Measurements from ENCODE around the gene OSER1. TPM values are rescaled to one million over a fixed set of nuclear protein-coding genes. Genes with fewer than 3 reads are reported as not detected.

The OSER1 gene
- total and polyA plus RNA-seq, 9 of the 15 experiments (the other 6 are each of a cell fraction or from before 2014, with no cell fraction given), result 15.5 to 57.3 (median 19.9) TPM

GRCh38 chr20:44204156-44204831 lies 6.3 kb downstream of the OSER1 start (continued):
- TF ChIP-seq SIRT6 (IDR thresholded peaks at IDR 0.05; ENCODE audit: low read depth, low read length) (no peak), ZNF445 (CRISPR knock-in tag; IDR thresholded peaks at IDR 0.05; ENCODE audit: low read depth) (no peak), ZNF263 (CRISPR knock-in tag; IDR thresholded peaks at IDR 0.05; ENCODE audit: borderline replicate concordance) (no peak), ZBTB8A (IDR thresholded peaks at IDR 0.05; ENCODE audit: partially characterized antibody) (no peak), PTBP1 (IDR thresholded peaks at IDR 0.05; ENCODE audit: low read depth, low read length) (no peak), CHD2 (IDR thresholded peaks at IDR 0.05; ENCODE audit: low read depth, low read length) (no peak), IRF2 (CRISPR knock-in tag; IDR thresholded peaks at IDR 0.05) (no peak), JUN (IDR thresholded peaks at IDR 0.05; ENCODE audit: borderline replicate concordance, low read depth, low read length) (peak; percentile 68), JUN (CRISPR knock-in tag; IDR thresholded peaks at IDR 0.05; ENCODE audit: borderline replicate concordance) (no peak), HEY1 (CRISPR knock-in tag; IDR thresholded peaks at IDR 0.05; ENCODE audit: borderline replicate concordance) (no peak), THRAP3 (IDR thresholded peaks at IDR 0.05; ENCODE audit: borderline replicate concordance) (no peak), SMARCA4 (IDR thresholded peaks at IDR 0.05) (peak; percentile 90), SIX5 (IDR thresholded peaks at IDR 0.05; ENCODE audit: borderline replicate concordance in 1 of 2, insufficient read depth in 1 of 2, low read depth in 1 of 2, low read length in 2 of 2) (no peak), TFE3 (CRISPR knock-in tag; IDR thresholded peaks at IDR 0.05) (no peak), SRSF9 (IDR thresholded peaks at IDR 0.05; ENCODE audit: borderline replicate concordance, low read depth, low read length) (no peak), ARID3A (IDR thresholded peaks at IDR 0.05; ENCODE audit: borderline replicate concordance, low read depth, low read length) (0 out of 2 replicates have a peak, but pooled peaks have one; percentile 45), PHF21A (IDR thresholded peaks at IDR 0.05; ENCODE audit: borderline replicate concordance, low read depth) (no peak), GTF2A2 (tag; IDR thresholded peaks at IDR 0.05) (no peak), ZC3H4 (CRISPR knock-in tag; IDR thresholded peaks at IDR 0.05; ENCODE audit: borderline replicate concordance) (no peak)
- TF ChIP-seq, protein P1, sequence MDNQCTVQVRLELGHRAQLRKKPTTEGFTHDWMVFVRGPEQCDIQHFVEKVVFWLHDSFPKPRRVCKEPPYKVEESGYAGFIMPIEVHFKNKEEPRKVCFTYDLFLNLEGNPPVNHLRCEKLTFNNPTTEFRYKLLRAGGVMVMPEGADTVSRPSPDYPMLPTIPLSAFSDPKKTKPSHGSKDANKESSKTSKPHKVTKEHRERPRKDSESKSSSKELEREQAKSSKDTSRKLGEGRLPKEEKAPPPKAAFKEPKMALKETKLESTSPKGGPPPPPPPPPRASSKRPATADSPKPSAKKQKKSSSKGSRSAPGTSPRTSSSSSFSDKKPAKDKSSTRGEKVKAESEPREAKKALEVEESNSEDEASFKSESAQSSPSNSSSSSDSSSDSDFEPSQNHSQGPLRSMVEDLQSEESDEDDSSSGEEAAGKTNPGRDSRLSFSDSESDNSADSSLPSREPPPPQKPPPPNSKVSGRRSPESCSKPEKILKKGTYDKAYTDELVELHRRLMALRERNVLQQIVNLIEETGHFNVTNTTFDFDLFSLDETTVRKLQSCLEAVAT (IDR thresholded peaks at IDR 0.05), result no peak
- TF ChIP-seq, protein P2, sequence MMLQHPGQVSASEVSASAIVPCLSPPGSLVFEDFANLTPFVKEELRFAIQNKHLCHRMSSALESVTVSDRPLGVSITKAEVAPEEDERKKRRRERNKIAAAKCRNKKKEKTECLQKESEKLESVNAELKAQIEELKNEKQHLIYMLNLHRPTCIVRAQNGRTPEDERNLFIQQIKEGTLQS (IDR thresholded peaks at IDR 0.05), result peak; percentile 97
- TF ChIP-seq, protein P2 (CRISPR knock-in tag; conservative IDR thresholded peaks at IDR 0.05), result 0 out of 2 replicates have a peak, but pooled peaks have one; percentile 23
- TF ChIP-seq, protein P3, sequence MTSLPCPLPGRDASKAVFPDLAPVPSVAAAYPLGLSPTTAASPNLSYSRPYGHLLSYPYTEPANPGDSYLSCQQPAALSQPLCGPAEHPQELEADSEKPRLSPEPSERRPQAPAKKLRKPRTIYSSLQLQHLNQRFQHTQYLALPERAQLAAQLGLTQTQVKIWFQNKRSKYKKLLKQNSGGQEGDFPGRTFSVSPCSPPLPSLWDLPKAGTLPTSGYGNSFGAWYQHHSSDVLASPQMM (CRISPR knock-in tag; IDR thresholded peaks at IDR 0.05), result no peak
